ENCODE data around the gene ITCH. TPM values are rescaled to one million over a fixed set of nuclear protein-coding genes. Genes with fewer than 3 reads are reported as not detected.

ITCH gene
- total and polyA plus RNA-seq, 2 of the 8 experiments (the other 6 are each of a cell fraction or from before 2014, with no cell fraction given): 3.9 to 45.2 TPM

DNA sequence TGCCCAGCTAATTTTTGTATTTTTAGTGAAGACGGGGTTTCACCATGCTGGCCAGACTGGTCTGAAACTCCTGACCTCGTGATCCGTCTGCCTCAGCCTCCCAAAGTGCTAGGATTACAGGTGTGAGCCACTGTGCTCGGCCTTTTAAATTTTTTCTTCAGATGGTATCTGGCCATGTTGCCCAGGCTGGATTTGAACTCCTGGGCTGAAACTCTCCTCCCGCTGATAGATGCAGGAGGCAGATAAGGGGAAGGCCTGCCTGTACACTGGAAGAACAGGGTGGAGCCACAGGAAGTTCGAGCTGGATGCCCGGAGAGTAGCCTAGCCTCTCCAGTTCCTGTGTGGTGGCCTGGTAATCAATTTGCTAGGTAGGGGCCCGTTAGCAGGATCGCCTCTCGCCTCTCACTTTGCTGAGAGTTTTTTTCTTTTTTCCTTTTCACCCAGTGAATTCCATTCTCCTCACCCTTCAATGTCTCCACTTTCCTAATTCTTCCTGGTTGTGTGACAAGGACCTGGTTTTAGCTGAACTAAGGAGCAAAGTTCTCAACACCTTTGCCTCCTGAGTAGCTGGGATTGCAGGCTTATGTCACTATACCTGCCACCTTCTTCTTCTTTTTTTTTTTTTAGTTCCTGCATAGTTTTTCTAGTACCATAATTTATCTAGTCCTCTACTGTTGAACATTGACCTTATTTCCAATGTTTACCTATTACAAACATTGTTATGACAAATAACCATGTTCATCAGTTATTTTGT is 19.4 kb upstream of the ITCH start (continued):
- TF ChIP-seq, protein P1, sequence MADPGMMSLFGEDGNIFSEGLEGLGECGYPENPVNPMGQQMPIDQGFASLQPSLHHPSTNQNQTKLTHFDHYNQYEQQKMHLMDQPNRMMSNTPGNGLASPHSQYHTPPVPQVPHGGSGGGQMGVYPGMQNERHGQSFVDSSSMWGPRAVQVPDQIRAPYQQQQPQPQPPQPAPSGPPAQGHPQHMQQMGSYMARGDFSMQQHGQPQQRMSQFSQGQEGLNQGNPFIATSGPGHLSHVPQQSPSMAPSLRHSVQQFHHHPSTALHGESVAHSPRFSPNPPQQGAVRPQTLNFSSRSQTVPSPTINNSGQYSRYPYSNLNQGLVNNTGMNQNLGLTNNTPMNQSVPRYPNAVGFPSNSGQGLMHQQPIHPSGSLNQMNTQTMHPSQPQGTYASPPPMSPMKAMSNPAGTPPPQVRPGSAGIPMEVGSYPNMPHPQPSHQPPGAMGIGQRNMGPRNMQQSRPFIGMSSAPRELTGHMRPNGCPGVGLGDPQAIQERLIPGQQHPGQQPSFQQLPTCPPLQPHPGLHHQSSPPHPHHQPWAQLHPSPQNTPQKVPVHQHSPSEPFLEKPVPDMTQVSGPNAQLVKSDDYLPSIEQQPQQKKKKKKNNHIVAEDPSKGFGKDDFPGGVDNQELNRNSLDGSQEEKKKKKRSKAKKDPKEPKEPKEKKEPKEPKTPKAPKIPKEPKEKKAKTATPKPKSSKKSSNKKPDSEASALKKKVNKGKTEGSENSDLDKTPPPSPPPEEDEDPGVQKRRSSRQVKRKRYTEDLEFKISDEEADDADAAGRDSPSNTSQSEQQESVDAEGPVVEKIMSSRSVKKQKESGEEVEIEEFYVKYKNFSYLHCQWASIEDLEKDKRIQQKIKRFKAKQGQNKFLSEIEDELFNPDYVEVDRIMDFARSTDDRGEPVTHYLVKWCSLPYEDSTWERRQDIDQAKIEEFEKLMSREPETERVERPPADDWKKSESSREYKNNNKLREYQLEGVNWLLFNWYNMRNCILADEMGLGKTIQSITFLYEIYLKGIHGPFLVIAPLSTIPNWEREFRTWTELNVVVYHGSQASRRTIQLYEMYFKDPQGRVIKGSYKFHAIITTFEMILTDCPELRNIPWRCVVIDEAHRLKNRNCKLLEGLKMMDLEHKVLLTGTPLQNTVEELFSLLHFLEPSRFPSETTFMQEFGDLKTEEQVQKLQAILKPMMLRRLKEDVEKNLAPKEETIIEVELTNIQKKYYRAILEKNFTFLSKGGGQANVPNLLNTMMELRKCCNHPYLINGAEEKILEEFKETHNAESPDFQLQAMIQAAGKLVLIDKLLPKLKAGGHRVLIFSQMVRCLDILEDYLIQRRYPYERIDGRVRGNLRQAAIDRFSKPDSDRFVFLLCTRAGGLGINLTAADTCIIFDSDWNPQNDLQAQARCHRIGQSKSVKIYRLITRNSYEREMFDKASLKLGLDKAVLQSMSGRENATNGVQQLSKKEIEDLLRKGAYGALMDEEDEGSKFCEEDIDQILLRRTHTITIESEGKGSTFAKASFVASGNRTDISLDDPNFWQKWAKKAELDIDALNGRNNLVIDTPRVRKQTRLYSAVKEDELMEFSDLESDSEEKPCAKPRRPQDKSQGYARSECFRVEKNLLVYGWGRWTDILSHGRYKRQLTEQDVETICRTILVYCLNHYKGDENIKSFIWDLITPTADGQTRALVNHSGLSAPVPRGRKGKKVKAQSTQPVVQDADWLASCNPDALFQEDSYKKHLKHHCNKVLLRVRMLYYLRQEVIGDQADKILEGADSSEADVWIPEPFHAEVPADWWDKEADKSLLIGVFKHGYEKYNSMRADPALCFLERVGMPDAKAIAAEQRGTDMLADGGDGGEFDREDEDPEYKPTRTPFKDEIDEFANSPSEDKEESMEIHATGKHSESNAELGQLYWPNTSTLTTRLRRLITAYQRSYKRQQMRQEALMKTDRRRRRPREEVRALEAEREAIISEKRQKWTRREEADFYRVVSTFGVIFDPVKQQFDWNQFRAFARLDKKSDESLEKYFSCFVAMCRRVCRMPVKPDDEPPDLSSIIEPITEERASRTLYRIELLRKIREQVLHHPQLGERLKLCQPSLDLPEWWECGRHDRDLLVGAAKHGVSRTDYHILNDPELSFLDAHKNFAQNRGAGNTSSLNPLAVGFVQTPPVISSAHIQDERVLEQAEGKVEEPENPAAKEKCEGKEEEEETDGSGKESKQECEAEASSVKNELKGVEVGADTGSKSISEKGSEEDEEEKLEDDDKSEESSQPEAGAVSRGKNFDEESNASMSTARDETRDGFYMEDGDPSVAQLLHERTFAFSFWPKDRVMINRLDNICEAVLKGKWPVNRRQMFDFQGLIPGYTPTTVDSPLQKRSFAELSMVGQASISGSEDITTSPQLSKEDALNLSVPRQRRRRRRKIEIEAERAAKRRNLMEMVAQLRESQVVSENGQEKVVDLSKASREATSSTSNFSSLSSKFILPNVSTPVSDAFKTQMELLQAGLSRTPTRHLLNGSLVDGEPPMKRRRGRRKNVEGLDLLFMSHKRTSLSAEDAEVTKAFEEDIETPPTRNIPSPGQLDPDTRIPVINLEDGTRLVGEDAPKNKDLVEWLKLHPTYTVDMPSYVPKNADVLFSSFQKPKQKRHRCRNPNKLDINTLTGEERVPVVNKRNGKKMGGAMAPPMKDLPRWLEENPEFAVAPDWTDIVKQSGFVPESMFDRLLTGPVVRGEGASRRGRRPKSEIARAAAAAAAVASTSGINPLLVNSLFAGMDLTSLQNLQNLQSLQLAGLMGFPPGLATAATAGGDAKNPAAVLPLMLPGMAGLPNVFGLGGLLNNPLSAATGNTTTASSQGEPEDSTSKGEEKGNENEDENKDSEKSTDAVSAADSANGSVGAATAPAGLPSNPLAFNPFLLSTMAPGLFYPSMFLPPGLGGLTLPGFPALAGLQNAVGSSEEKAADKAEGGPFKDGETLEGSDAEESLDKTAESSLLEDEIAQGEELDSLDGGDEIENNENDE (IDR thresholded peaks at IDR 0.05; ENCODE audit: insufficient replicate concordance, low read length): no peak
- TF ChIP-seq RAD21 (IDR thresholded peaks at IDR 0.05 in 1 of 2, conservative IDR thresholded peaks at IDR 0.05 in 1 of 2; ENCODE audit: low read depth in 2 of 2, low read length in 2 of 2): no peak
- TF ChIP-seq SAP30 (IDR thresholded peaks at IDR 0.05; ENCODE audit: insufficient read depth, insufficient replicate concordance, low read length): no peak
